Adrenal gland (tissue), 12 donors: ENCODE data around the gene CMTM6. TPM values are rescaled to one million over a fixed set of nuclear protein-coding genes. Genes with fewer than 3 reads are reported as not detected.
A peak's percentile ranks its signal among the peaks of the same experiment; 100 is the strongest.

Source experiments
- DNase-seq, 7 donors: peaks; one replicate each; pipeline ENCODE4 v3.0.0-alpha.2; 2019 to 2020
- H3K27ac ChIP-seq, 5 donors: fragments of 200-600 bp; sonication (generic) in 4 of 5; 1 replicate in 3 of 5; 2 replicates in 2 of 5; pipeline versions ENCODE4 v1.5.1 to v1.8.0; 2016 to 2020; ENCODE audit warnings: mild to moderate bottlenecking in 1 of 5
- H3K27me3 ChIP-seq: fragments of 200-600 bp; 2 replicates; pipeline ENCODE4 v1.8.0; 2021
- H3K36me3 ChIP-seq, 2 donors: fragments of 200-600 bp; replicated peaks in 1 of 2; 1 replicate in 1 of 2; 2 replicates in 1 of 2; pipeline versions ENCODE4 v1.5.1 to v1.8.0; 2018 to 2022
- H3K4me1 ChIP-seq, 2 donors: fragments of 200-600 bp; replicated peaks in 1 of 2; 1 replicate in 1 of 2; 2 replicates in 1 of 2; pipeline versions ENCODE4 v1.5.1 to v1.8.0; 2018 to 2021
- H3K4me3 ChIP-seq, 4 donors: fragments of 200-600 bp; sonication (generic) in 3 of 4; one replicate each; pipeline ENCODE4 v1.5.1; 2016 to 2018
- H3K9me3 ChIP-seq, 3 donors: fragments of 200-600 bp; sonication (generic) in 1 of 3; replicated peaks in 1 of 3; 1 replicate in 2 of 3; 2 replicates in 1 of 3; pipeline versions ENCODE4 v1.5.1 to v1.8.0; 2016 to 2021
- POLR2A ChIP-seq, 2 donors: fragments of 450-650 bp; IDR thresholded peaks; one replicate each; pipeline ENCODE4 v1.6.1; 2017; ENCODE audit warnings: antibody characterized with exemption in 2 of 2, mild to moderate bottlenecking in 2 of 2, moderate library complexity in 1 of 2
- WGBS, 4 donors: extraction: QIAGEN DNeasy Blood & Tissue Kit in 2 of 4; methylation state at CpG; one replicate each; pipeline versions ENCODE4 v1.1.5 to v1.1.7; 2013 to 2017; 5-methylcytosine and 5-hydroxymethylcytosine counted together
- intact Hi-C, 2 donors: fragments of 100-400 bp; cut with DNase I; formaldehyde crosslinking; loops; one replicate each; pipeline versions ENCODE4 v1.14.1 to v1.15.0; 2022 to 2023
- polyA plus RNA-seq, 3 donors: library from polyadenylated mRNA; stranded (reverse); fragments of 200-250 nt in 2 of 3; fragments of 350-450 nt in 1 of 3; fragmentation: Illumina TruSeq in 1 of 3; extraction: RNeasy Lipid Tissue Mini Kit (QIAGEN cat#74804) in 1 of 3; gene quantifications; one replicate each; pipeline ENCODE4 v1.2.3, GENCODE V29; 2013 to 2014
- total RNA-seq, 9 donors: library from RNA; depleted of rRNA in 4 of 9; stranded (reverse); fragments of >200 nt in 4 of 9; fragments of 120-200 nt in 1 of 9; fragmentation: NEBNext Ultra II Directional in 1 of 9; extraction: Animal tissue kit (Norgen Biotek cat#: 25700) in 1 of 9; gene quantifications; one replicate each; pipeline versions ENCODE4 v1.1.0 to v1.2.4, GENCODE V29; 2013 to 2023
- TF ChIP-seq, protein P1 (sequence below), 6 experiments: fragments of 450-650 bp in 4 of 6; fragments of 200-600 bp in 2 of 6; sonication (generic) in 1 of 6; IDR thresholded peaks; 1 replicate in 5 of 6; 2 replicates in 1 of 6; pipeline versions ENCODE4 v1.5.1 to v1.8.0; 2016 to 2021; ENCODE audit warnings: antibody characterized with exemption in 6 of 6, mild to moderate bottlenecking in 2 of 6, moderate library complexity in 1 of 6
- donor health status: healthy with polysubstance abuse.
- donor health status: Bipolar disorder and iron deficiency.
- donor health status: DM: yes; HTN: yes; CAD: no.
- donor health status: DM: no; HTN: no; CAD: no.
- donor health status: DM: no; HTN: no; CAD: no.
- donor health status: DM: yes; HTN: yes; CAD: no.

CMTM6 gene
- total and polyA plus RNA-seq, 12 donors, result 13.5 to 62.5 (median 42.4) TPM

DNA sequence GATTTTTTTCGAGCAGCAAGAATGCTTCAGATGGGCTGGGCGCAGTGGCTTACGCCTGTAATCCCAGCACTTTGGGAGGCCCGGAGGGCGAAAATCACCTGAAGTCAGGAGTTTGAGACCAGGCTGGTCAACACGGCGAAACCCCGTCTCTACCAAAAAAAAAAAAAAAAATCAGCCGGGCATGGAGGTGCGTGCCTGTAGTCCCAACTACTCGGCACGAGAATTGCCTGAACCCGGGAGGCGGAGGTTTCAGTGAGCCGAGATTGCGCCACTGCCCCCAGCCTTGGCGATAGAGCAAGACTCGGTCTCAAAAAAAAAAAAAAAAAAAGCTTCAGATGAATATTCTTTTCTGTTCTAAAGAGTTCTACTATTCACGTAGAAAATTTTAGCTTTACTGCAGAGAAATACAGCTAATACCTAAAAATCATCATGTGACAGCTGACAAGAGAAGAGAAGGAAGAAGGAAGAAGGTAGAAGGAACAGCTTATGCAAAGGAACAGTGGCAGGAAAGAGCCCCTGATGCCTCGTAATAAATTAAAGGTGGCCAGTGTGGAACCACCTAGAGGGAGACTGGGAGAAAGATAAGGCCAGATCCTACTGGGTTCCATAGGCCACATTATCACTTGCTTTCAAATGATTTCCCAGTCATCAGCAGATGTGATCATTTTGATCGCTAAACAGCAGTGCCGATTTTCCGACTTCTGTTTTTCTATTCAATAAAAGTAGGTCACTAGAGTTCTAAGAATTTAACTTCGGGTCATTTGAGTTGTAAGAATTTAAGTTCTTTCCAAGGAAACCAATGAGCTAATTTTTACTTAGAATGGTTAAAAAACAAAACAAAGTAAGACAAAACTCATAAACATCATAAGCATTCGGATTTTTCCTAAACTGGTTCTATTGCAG is 1.5 kb downstream of the CMTM6 start:
- peak in 1 of 7 donors; percentile 23 for DNase-seq
- Histone ChIP-seq H3K36me3 (no peaks in the 10 kb centered on the region), H3K27me3 (no peaks in the 10 kb centered on the region), H3K4me1 (peaks cover 4 to 17% of the 10 kb centered on the region in 2 donors), H3K9me3 (no peaks in the 10 kb centered on the region), H3K27ac (peak overlapping the region in 3 of 5 donors; percentile 92 to 94 (median 93)), H3K4me3 (peak overlapping the region in 1 of 4 donors; percentile 68)
- intact Hi-C loops, result no loop called here
- WGBS, 4 donors, result 63 to 74% (median 69%) methylated on average over 25 of the region's 25 CpGs
- no peak for TF ChIP-seq POLR2A (IDR thresholded peaks at IDR 0.05)
- TF ChIP-seq, protein P1, sequence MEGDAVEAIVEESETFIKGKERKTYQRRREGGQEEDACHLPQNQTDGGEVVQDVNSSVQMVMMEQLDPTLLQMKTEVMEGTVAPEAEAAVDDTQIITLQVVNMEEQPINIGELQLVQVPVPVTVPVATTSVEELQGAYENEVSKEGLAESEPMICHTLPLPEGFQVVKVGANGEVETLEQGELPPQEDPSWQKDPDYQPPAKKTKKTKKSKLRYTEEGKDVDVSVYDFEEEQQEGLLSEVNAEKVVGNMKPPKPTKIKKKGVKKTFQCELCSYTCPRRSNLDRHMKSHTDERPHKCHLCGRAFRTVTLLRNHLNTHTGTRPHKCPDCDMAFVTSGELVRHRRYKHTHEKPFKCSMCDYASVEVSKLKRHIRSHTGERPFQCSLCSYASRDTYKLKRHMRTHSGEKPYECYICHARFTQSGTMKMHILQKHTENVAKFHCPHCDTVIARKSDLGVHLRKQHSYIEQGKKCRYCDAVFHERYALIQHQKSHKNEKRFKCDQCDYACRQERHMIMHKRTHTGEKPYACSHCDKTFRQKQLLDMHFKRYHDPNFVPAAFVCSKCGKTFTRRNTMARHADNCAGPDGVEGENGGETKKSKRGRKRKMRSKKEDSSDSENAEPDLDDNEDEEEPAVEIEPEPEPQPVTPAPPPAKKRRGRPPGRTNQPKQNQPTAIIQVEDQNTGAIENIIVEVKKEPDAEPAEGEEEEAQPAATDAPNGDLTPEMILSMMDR (IDR thresholded peaks at IDR 0.05), result no peak

DNA sequence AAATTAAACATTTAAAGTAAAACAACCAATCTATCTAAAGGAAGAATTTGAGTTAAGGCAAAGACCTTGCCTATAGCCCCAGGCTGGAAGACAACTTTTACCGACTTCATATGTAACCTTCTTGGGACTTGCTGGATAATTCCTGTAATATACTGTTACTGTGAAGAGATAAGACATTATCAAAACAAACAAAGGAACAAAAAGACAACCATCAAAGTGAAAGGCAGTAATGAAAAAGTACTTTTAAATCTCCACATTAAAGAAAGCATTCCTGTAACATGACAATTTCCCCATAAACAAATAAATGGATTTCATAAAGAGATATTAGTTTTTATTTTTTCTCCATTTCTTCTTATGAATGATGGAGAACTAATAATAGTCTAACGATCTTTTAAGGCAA is 2.4 kb downstream of the CMTM6 start:
- intact Hi-C loops, result no loop called here
- DNase-seq, result no peak
- H3K27me3 ChIP-seq, result no peaks in the 10 kb centered on the region
- no peak for TF ChIP-seq POLR2A (IDR thresholded peaks at IDR 0.05)
- TF ChIP-seq, protein P1 (IDR thresholded peaks at IDR 0.05), result no peak
- no peaks in the 10 kb centered on the region for H3K9me3 ChIP-seq
- no peak overlapping the region for H3K27ac ChIP-seq
- 69 to 78% (median 72%) methylated on average over 2 of the region's 2 CpGs for WGBS, 4 donors
- H3K4me3 ChIP-seq, result no peak overlapping the region
- no peaks in the 10 kb centered on the region for H3K36me3 ChIP-seq
- peaks cover 4 to 17% of the 10 kb centered on the region in 2 donors for H3K4me1 ChIP-seq

GRCh38 chr3:32499585-32499984 is 3.1 kb downstream of the CMTM6 start:
- no peaks in the 10 kb centered on the region for H3K27me3 ChIP-seq
- DNase-seq, result no peak
- H3K9me3 ChIP-seq, result no peaks in the 10 kb centered on the region
- TF ChIP-seq, protein P1 (IDR thresholded peaks at IDR 0.05), result no peak
- TF ChIP-seq POLR2A (IDR thresholded peaks at IDR 0.05), result no peak
- H3K4me1 ChIP-seq, result peaks cover 4 to 17% of the 10 kb centered on the region in 2 donors
- intact Hi-C loops, result no loop called here
- H3K36me3 ChIP-seq, result no peaks in the 10 kb centered on the region
- no peak overlapping the region for H3K27ac ChIP-seq
- no peak overlapping the region for H3K4me3 ChIP-seq
- WGBS, 4 donors, result 92 to 98% (median 96%) methylated on average over 2 of the region's 2 CpGs

DNA sequence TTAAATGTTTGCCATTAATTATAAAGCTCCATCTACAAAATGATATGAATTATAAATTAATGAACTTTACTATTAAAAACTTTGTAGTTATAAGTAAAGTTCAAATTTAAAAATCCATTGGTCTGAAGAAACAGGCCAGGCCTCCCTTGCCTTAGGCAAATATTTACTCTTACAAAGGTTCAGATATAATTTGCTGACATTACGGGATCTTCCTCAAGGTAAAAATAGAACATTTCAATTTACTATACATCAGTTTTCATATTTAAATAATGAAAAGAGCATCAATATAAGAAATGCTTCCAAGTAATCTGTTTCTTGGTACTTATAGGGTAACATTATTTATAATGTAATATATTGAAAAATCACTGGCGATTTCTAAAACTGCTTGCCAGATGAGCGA is 3.7 kb downstream of the CMTM6 start:
- Histone ChIP-seq H3K27ac (no peak overlapping the region), H3K36me3 (no peaks in the 10 kb centered on the region), H3K4me1 (peaks cover 4 to 17% of the 10 kb centered on the region in 2 donors), H3K4me3 (no peak overlapping the region), H3K27me3 (no peaks in the 10 kb centered on the region), H3K9me3 (no peaks in the 10 kb centered on the region)
- 92 to 97% (median 93%) methylated on average over 3 of the region's 3 CpGs for WGBS, 4 donors
- DNase-seq, result no peak
- intact Hi-C loops, result no loop called here
- TF ChIP-seq, protein P1 (IDR thresholded peaks at IDR 0.05), result no peak
- TF ChIP-seq POLR2A (IDR thresholded peaks at IDR 0.05), result no peak
